IPS DF 4.7 (cell line): ENCODE measurements around the gene CCDC82.

Source experiments
- DNase-seq: peaks from one replicate; pipeline ENCODE4 v3.0.0-alpha.2; 2013; ENCODE audit warnings: low spot score; ENCODE audit errors: extremely low read depth

The CCDC82 gene

DNA sequence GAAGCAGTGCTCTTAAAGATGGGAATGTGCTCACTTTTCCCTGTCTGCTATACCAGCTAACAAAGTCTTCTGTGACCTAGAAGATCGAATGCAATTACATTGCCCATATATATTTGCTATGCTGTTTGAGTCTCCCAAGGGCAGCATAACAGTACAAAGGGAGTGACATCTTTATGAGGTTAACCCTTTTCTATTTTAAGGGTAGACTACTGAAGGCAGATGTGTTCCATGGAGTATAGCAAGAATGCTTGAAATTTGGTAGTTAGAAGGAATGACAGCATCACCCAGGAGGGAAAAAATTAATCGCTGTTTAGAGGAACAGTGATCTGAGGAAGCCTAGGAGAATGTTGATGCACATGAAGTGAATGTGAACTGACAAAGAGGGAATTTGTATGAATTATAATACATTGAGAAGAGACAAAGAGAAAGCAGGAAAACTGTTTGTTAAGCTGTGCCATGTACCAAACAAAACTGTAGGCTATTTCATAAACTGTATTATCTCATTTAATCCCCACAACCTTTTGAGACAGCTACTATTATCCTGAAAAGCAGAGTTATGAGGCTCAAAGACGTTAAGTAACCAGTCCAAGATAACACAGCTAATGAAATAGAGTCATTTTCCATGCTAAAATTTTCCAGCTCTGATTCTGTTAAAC, 59.7 kb downstream of the CCDC82 start:
- no peak for DNase-seq

DNA sequence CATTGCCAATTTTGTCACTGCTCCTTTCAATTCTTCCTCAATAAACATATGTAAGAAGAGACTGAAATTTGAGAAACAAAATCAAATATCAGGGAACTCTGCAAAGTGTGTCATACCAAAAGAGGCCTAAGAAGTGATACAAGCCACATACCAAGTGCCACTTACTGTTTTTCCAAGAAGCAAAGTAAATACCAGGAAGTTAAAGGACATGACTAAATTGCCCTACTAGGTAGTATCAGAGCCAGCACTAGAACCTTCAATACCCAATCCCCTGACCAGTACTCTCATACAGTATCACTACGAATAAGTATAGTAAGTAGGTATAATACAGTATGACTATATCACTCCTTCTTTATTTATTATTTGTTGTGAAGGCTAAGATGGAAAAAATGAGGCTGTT, 60.3 kb downstream of the CCDC82 start:
- no peak for DNase-seq

- no peak for DNase-seq
Measured at GRCh38 chr11:96328395-96329010, 61.2 kb downstream of the CCDC82 start.

DNA sequence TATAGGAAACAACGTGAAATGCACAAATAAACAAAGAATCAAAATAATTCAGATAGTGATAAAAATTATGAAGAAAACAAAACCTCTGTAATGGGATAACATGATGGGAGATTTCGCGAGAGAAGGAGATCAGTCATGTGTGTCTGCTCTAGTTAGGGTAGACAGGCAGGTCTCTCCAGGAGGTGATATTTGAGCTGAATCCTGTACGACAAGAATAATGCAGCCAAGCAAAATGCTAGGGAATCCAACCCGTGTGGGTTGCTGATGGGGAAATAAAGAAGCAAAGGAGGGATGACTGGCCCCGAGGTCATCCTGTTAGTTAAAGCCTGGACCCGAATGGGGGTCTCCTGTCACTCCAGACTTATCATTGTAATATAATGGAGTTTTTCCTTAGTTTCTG, 62.8 kb downstream of the CCDC82 start:
- DNase-seq: no peak

GRCh38 chr11:96324912-96325311, 64.8 kb downstream of the CCDC82 start:
- no peak for DNase-seq

GRCh38 chr11:96323642-96323985, 66.1 kb downstream of the CCDC82 start:
- no peak for DNase-seq

GRCh38 chr11:96322775-96323641, 66.7 kb downstream of the CCDC82 start:
- no peak for DNase-seq

GRCh38 chr11:96321091-96321490, 68.6 kb downstream of the CCDC82 start:
- no peak for DNase-seq

DNA sequence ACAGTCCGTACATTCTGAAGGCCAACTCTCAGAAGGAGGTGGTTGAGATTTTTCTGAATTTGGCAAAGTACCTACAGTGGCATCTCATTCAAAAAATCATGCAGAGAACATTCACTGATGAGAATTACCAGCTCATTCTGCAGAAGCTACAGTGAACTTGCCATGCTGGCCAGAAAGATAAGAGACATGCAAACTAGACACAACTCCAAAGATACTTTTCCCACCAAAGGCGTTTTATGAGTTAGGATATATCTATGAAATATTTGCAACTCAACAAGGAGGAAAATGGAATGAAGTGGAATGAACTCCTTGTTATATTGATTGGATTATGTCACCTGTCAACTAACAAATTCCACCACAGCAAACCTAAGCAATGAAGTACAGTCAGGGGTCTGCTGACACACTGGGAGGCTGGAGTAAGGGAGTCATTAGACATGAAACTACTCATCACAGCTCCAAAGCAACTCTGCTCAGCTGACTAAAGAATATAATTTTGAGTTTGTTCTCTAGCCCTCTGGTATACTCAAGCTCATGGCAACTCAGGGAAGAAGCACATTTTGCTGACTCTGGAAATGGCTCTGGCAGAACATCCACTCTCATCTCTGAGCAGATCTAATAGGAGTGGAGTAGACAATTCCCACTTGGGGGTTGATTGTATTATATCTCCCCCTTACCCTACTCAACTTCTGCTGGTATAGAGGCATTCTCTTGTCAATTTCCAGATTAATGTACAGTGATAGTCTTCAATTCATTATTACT, 69.6 kb downstream of the CCDC82 start:
- no peak for DNase-seq

DNA sequence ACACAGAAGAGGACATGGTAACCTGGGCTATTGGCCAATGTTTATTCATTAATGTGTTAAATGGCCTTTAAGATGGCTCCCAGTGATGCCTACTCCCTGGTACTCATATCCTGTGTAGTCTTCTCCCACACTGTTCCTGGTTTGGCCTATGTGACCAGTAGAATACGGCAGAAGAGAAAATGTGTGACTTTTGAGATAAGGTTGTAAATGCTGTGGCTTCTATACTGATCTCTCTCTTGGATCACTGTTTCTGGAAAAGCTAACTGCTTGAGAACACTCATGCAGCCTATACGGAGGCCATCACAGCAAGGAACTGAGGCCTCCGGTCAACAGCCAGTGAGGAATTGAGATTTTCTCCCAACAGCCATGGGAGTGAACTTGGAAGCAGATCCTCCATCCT, 70.9 kb downstream of the CCDC82 start:
- DNase-seq: no peak

DNA sequence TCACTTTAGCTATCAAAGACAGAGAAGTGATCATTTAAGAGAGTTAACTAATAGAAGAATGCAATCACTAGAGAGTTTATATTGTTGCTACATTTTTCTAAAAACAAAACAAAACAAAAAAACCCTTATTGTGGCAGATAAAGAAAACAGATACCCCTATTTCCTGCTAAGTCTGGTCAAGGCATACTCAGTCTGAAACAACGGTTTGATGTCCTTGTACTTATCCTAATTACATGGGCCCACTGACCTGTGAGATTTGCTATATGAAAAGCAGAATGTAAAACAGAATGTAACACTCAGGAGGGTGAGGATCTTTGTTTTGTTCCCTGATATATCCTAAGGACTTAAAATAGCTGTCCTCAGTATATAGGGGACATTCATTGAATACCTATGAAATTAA, 71.3 kb downstream of the CCDC82 start:
- no peak for DNase-seq

DNA sequence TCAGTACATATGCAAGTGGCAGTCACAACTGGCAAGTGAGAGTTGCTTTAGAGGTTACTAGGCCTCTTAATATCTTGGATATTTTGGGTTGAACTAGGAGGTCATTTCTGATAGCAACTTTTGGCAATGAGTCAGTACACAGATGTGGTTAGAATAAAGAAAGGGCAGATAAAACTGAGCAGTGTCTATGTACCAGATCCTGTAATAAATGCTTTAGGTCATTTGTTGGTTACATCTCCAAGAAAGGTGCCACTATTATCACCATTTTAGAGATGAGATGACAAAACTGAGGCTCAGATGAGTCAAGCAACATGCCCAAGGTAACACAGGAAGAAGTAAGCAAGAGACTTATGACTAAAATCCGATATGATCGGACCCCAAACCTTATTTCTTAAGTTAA, 71.7 kb downstream of the CCDC82 start:
- DNase-seq: no peak

GRCh38 chr11:96317571-96317970, 72.1 kb downstream of the CCDC82 start:
- no peak for DNase-seq

DNA sequence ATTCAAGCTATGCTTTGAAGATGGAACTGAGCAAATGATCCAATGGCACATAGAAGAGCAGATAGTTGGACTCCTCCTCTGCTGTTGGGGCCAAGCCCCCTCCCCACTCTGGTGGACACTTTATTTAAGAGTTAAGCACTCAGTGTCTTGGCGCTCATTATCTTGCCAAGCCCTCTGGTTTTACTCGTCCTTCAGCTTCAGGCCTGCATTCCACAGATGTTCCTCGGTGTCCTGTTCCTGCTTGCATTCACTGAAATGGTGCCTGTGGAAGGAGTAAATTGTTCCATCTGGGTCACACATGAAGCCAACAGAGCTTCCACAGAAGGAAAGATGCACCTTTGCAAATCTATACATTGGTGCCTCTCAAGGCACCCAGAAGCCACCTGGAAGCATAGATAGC, 72.8 kb downstream of the CCDC82 start:
- DNase-seq: no peak

DNA sequence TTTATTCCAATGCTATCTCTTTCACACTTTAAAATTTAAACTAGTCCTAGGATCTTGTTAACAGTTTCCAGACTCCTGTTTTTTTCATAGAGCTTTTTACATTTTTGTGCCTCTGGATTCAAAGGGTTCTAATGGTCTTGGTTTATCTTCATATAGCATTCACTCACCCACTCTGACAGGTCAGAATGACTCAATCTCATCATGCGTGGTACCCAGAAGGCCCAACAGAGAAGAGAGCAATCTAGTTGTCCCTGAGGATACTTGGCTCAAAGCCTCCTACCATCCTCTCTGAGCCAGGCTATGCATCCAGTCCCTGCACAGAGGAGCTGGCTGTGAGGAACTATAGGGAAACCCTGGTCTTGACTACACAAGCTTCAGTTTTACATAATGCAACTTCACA, 74.2 kb downstream of the CCDC82 start:
- no peak for DNase-seq

- no peak for DNase-seq
Measured at GRCh38 chr11:96314326-96315020, 75.2 kb downstream of the CCDC82 start.

DNA sequence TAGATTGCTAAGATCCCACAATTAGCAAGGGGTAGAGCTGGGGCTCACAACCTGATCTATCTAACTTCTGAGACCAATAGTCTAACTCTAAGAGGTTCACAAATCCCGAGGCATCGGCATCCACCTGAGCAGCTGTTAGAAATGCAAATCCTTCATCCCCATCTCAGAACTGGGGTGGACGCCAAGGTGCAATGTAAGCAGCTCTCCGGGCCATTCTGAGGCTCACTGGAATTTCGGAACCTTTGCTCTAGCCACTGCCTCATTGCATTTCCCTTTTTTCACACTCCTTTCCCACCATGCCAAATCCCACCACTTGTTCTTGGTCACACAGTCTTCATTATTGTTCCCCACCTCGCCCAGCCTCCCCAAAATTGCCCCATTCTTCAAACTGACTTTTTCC, 76.5 kb downstream of the CCDC82 start:
- DNase-seq: no peak

DNA sequence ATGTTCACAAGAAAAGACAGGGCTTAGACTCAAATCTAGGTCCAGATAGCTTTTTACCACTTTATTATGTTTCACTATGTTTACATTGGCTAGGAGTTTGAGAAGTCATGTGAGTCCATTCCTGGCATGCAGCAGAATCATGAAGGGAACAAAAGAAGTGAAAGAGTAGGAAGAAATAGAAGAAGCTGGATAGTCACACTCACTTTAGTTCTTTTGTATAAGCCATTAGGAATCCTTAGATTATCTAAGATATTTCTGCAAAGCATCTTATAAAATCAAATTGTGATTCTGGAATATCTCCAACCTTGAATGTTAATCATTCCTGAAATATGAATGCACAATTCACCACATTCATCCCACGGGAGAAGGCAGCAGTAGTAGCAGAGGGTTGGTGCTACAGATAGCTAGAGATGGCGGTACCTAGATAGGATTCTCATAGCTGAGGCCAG, 78.6 kb downstream of the CCDC82 start:
- DNase-seq: no peak

DNA sequence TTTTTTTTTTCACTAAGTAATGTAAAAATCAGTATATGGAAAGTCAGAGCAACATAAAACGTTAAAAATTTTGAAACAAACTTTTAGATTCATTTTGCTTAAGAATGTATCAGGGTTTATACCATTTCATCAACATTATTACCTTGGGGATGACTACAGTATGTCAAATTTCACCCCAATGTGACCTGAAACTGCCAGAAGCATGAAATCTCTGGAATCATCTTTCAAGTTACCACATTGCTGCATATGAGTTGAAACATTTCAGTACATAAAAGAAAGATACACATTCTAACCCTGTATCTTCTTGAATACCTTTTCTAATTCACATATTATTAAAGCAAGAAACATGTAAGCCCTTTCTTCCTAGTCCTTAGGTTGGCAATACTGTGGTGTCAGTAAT, 79.5 kb downstream of the CCDC82 start:
- DNase-seq: no peak

- DNase-seq: no peak
Measured at GRCh38 chr11:96309643-96310017, 80.1 kb downstream of the CCDC82 start.

- no peak for DNase-seq
Measured at GRCh38 chr11:96309016-96309642, 80.6 kb downstream of the CCDC82 start.
